ENCODE measurements around the gene PPBP. TPM values are rescaled to one million over a fixed set of nuclear protein-coding genes. Genes with fewer than 3 reads are reported as not detected.
A peak's percentile ranks its signal among the peaks of the same experiment; 100 is the strongest.

PPBP gene
- total RNA-seq, 1 donor from 2014 or later = 3.4 TPM

DNA sequence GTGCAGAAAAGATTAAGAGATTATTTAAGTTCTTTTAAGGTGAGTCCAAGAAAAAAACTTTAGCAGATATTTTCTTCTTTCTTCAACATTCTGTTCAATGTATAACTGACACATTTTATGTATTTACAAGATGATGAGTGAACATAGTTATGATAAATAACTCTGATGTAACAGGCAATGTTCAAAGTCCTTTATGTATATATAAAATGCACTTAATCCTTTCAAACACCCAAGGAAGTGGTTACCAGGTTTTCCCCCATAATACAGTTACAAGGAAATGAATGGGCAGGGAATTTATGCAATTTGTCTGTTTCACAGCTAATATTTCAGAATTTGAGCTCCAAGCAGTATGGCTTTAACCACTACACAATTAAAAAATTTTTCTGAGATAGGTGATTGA lies 42.3 kb upstream of the PPBP start:
- TF ChIP-seq, protein P1, sequence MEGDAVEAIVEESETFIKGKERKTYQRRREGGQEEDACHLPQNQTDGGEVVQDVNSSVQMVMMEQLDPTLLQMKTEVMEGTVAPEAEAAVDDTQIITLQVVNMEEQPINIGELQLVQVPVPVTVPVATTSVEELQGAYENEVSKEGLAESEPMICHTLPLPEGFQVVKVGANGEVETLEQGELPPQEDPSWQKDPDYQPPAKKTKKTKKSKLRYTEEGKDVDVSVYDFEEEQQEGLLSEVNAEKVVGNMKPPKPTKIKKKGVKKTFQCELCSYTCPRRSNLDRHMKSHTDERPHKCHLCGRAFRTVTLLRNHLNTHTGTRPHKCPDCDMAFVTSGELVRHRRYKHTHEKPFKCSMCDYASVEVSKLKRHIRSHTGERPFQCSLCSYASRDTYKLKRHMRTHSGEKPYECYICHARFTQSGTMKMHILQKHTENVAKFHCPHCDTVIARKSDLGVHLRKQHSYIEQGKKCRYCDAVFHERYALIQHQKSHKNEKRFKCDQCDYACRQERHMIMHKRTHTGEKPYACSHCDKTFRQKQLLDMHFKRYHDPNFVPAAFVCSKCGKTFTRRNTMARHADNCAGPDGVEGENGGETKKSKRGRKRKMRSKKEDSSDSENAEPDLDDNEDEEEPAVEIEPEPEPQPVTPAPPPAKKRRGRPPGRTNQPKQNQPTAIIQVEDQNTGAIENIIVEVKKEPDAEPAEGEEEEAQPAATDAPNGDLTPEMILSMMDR (IDR thresholded peaks at IDR 0.05) = no peak
- intact Hi-C loops (cut with DNase I) = no loop called here
- H3K27ac ChIP-seq = no peak overlapping the region
- H3K4me1 ChIP-seq = no peaks in the 10 kb centered on the region
- no peaks in the 10 kb centered on the region for H3K27me3 ChIP-seq
- no peaks in the 10 kb centered on the region for H3K36me3 ChIP-seq
- no peaks in the 10 kb centered on the region for H3K9me3 ChIP-seq
- DNase-seq = no peak
- no peak for ATAC-seq
- no peak overlapping the region for H3K4me3 ChIP-seq

DNA sequence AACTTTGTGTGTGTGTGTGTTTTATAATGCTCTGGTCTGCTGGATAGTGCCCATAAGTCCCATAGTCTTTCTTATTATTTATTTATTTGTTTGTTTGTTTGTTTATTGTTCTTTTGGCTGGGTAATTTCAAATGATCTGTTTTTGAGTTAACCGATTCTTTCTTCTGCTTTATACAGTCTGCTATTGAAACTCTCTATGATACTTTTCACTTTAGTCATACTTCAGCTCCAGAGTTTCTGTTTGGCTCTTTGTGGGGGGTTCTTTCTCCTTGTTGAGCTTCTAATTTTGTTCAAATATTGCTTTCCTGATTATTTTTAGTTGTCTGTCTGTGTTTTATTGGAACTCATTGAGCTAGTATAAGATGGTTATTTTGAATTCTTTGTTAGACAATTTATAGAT lies 40.5 kb upstream of the PPBP start:
- no peak overlapping the region for H3K27ac ChIP-seq
- no peaks in the 10 kb centered on the region for H3K9me3 ChIP-seq
- ATAC-seq = no peak
- intact Hi-C loops (cut with DNase I) = no loop called here
- no peak overlapping the region for H3K4me3 ChIP-seq
- TF ChIP-seq, protein P1 (IDR thresholded peaks at IDR 0.05) = no peak
- no peaks in the 10 kb centered on the region for H3K36me3 ChIP-seq
- no peaks in the 10 kb centered on the region for H3K4me1 ChIP-seq
- DNase-seq = no peak
- H3K27me3 ChIP-seq = no peaks in the 10 kb centered on the region

DNA sequence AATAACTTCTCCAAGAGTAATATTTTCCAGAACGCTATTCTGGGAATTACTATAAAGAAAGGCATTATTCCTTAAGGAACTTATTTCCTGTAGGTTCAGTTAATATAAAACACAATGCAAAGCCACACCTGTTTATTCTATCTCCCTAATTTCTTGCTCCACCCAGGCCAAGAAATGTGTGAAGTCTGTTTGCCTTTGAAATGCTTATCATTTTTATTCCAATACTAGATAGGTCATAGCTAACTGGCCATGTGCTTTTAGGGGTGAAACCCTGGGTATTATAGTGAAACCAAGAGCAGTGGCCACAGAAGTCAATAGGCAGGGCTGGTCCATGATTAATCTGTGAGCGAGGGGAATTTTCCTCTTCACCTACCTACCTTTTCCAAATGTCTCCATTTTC lies 35.7 kb upstream of the PPBP start:
- intact Hi-C loops (cut with DNase I) = no loop called here
- ATAC-seq = no peak

DNA sequence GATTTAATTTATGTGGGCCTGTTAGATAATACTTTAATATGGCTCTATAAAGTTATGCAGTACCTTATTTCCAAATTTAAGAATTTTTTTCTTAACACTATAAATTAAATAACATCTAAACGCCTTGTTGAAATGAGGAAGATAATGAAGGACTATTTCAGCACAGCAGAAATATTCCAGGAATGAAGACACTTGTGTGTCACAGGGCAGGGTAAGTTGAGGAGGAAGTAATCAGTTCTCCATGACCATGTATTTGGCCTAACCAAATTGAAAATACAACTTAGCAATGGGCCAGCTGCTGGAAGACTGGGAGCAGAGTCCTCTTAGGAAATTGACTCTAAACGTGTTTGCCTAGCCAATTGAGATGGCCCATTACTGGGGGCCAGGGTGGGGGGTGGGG lies 33.6 kb upstream of the PPBP start:
- Histone ChIP-seq H3K27me3 (no peaks in the 10 kb centered on the region), H3K27ac (no peak overlapping the region), H3K9me3 (no peaks in the 10 kb centered on the region), H3K4me1 (no peaks in the 10 kb centered on the region), H3K36me3 (no peaks in the 10 kb centered on the region), H3K4me3 (no peak overlapping the region)
- intact Hi-C loops (cut with DNase I) = no loop called here
- TF ChIP-seq, protein P1 (IDR thresholded peaks at IDR 0.05) = no peak
- ATAC-seq (peak; percentile 74), DNase-seq (no peak)

More for the DNA sequence above, 35.7 kb upstream of the PPBP start:
- no peaks in the 10 kb centered on the region for H3K27me3 ChIP-seq
- no peaks in the 10 kb centered on the region for H3K36me3 ChIP-seq
- no peaks in the 10 kb centered on the region for H3K4me1 ChIP-seq
- H3K4me3 ChIP-seq = no peak overlapping the region
- no peak overlapping the region for H3K27ac ChIP-seq
- no peaks in the 10 kb centered on the region for H3K9me3 ChIP-seq
- DNase-seq = no peak
- TF ChIP-seq, protein P1 (IDR thresholded peaks at IDR 0.05) = no peak

DNA sequence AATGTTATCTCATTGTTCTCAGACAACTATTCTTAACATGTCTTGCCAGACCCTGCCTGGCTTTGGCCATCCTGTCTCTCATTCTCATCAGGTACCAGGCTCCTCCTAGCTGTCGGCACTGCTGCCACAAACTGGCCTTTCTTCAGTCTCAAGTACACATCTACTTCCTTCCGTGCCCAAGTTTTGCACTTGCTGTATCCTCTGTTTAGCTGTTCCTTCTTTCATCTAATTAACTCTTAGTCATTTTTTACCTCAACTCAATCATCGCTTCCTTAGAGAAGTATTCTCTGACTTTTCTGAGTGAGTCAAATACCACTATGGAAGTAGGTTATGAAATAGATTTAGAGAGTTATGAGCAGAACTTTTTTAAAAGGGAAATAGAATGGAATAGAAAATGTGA lies 30.8 kb upstream of the PPBP start:
- peak; percentile 78 for ATAC-seq
- H3K27ac ChIP-seq = peak overlapping the region; percentile 45
- TF ChIP-seq, protein P1 (IDR thresholded peaks at IDR 0.05) = no peak
- no peaks in the 10 kb centered on the region for H3K9me3 ChIP-seq
- H3K27me3 ChIP-seq = no peaks in the 10 kb centered on the region
- no peak overlapping the region for H3K4me3 ChIP-seq
- intact Hi-C loops (cut with DNase I) = no loop called here
- no peaks in the 10 kb centered on the region for H3K36me3 ChIP-seq
- DNase-seq = no peak
- H3K4me1 ChIP-seq = no peaks in the 10 kb centered on the region

DNA sequence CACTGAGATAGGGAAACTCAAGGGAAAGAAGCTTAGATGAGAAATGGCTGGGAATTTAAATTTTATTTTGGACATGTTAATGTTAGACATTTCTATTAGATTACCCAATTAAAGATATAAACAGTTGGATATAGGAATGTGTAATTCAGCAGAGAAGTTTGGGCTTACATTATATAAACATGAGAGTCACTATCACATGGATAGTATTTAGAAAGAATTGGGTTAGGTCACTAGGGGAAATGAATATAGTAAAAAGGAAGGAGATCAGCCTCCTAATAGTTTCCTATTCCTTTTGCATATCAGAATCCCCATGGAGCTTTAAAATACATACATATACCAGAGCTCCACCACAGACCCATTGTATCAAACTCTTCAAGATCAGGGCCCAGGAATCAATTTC lies 30.1 kb upstream of the PPBP start:
- intact Hi-C loops (cut with DNase I) = no loop called here
- Histone ChIP-seq H3K4me3 (no peak overlapping the region), H3K27me3 (no peaks in the 10 kb centered on the region), H3K9me3 (no peaks in the 10 kb centered on the region), H3K36me3 (no peaks in the 10 kb centered on the region), H3K27ac (peak overlapping the region; percentile 49), H3K4me1 (no peaks in the 10 kb centered on the region)
- DNase-seq (no peak), ATAC-seq (peak; percentile 47)
- TF ChIP-seq, protein P1 (IDR thresholded peaks at IDR 0.05) = no peak

All from upper lobe of right lung (tissue), 1 donor.